Mesothelial cell of epicardium (in vitro differentiated cells): ENCODE data around the gene ZFP92. TPM values are rescaled to one million over a fixed set of nuclear protein-coding genes. Genes with fewer than 3 reads are reported as not detected.

Experiments used
- DNase-seq, 2 experiments: peaks; one replicate each; pipeline ENCODE4 v3.0.0; 2021; ENCODE audit warnings: low spot score in 2 of 2; ENCODE audit not compliant: unreplicated experiment in 2 of 2
- H3K27ac Mint-ChIP-seq: 2 replicates; pipeline ENCODE4 v1.8.0; 2021; ENCODE audit warnings: mixed read lengths
- H3K27me3 Mint-ChIP-seq: 2 replicates; pipeline ENCODE4 v1.8.0; 2021; ENCODE audit warnings: low read depth, mixed read lengths
- H3K36me3 Mint-ChIP-seq: 2 replicates; pipeline ENCODE4 v1.8.0; 2021; ENCODE audit warnings: mixed read lengths
- H3K4me1 Mint-ChIP-seq: 2 replicates; pipeline ENCODE4 v1.8.0; 2021; ENCODE audit warnings: mixed read lengths
- H3K4me3 Mint-ChIP-seq: 2 replicates; pipeline ENCODE4 v1.8.0; 2021; ENCODE audit warnings: mild to moderate bottlenecking, moderate library complexity, mixed read lengths
- H3K9me3 Mint-ChIP-seq: 2 replicates; pipeline ENCODE4 v1.8.0; 2021; ENCODE audit warnings: mixed read lengths
- CTCF ChIP-seq: fragments of 200-600 bp; sonication (generic); IDR thresholded peaks from one replicate; pipeline ENCODE4 v1.5.0; 2021; ENCODE audit warnings: antibody characterized with exemption; ENCODE audit not compliant: unreplicated experiment
- total RNA-seq: library from RNA; stranded (reverse); gene quantifications from 3 replicates; pipeline ENCODE4 v1.2.1, GENCODE V29; 2021

The ZFP92 gene
- total RNA-seq, 1 donor from 2014 or later = 1.3 TPM

- Mint-ChIP-seq H3K27me3 (no peaks in the 10 kb centered on the region), H3K9me3 (no peaks in the 10 kb centered on the region), H3K4me3 (no peak overlapping the region), H3K4me1 (no peaks in the 10 kb centered on the region), H3K36me3 (peaks cover 2% of the 10 kb centered on the region), H3K27ac (no peak overlapping the region)
- no peak for DNase-seq
- TF ChIP-seq CTCF = no peak
Observed at GRCh38 chrX:153446950-153447580, 35.8 kb downstream of the ZFP92 start.

- H3K27ac Mint-ChIP-seq = no peak overlapping the region
- no peak for TF ChIP-seq CTCF
- no peak for DNase-seq
- peaks cover 4% of the 10 kb centered on the region for H3K36me3 Mint-ChIP-seq
- H3K4me1 Mint-ChIP-seq = no peaks in the 10 kb centered on the region
- no peaks in the 10 kb centered on the region for H3K9me3 Mint-ChIP-seq
- H3K4me3 Mint-ChIP-seq = no peak overlapping the region
- no peaks in the 10 kb centered on the region for H3K27me3 Mint-ChIP-seq
Observed at GRCh38 chrX:153447581-153447960, 36.3 kb downstream of the ZFP92 start.

GRCh38 chrX:153448556-153449367 lies 37.5 kb downstream of the ZFP92 start:
- no peak overlapping the region for H3K4me3 Mint-ChIP-seq
- no peak for TF ChIP-seq CTCF
- no peaks in the 10 kb centered on the region for H3K9me3 Mint-ChIP-seq
- H3K36me3 Mint-ChIP-seq = peaks cover 4% of the 10 kb centered on the region
- no peaks in the 10 kb centered on the region for H3K4me1 Mint-ChIP-seq
- H3K27me3 Mint-ChIP-seq = no peaks in the 10 kb centered on the region
- no peak overlapping the region for H3K27ac Mint-ChIP-seq
- no peak for DNase-seq

GRCh38 chrX:153449368-153450113 lies 38.3 kb downstream of the ZFP92 start:
- no peaks in the 10 kb centered on the region for H3K4me1 Mint-ChIP-seq
- H3K27ac Mint-ChIP-seq = no peak overlapping the region
- no peak for TF ChIP-seq CTCF
- no peaks in the 10 kb centered on the region for H3K9me3 Mint-ChIP-seq
- no peaks in the 10 kb centered on the region for H3K27me3 Mint-ChIP-seq
- DNase-seq = no peak
- H3K36me3 Mint-ChIP-seq = peaks cover 4% of the 10 kb centered on the region
- no peak overlapping the region for H3K4me3 Mint-ChIP-seq

GRCh38 chrX:153450114-153450948 lies 39.1 kb downstream of the ZFP92 start:
- Mint-ChIP-seq H3K9me3 (no peaks in the 10 kb centered on the region), H3K4me3 (no peak overlapping the region), H3K4me1 (no peaks in the 10 kb centered on the region), H3K36me3 (peaks cover 6% of the 10 kb centered on the region), H3K27ac (no peak overlapping the region), H3K27me3 (no peaks in the 10 kb centered on the region)
- DNase-seq = no peak
- TF ChIP-seq CTCF = no peak
